ENCODE results near the gene ARV1. TPM values are rescaled to one million over a fixed set of nuclear protein-coding genes. Genes with fewer than 3 reads are reported as not detected.

The ARV1 gene
- total RNA-seq, result 9.1 TPM

DNA sequence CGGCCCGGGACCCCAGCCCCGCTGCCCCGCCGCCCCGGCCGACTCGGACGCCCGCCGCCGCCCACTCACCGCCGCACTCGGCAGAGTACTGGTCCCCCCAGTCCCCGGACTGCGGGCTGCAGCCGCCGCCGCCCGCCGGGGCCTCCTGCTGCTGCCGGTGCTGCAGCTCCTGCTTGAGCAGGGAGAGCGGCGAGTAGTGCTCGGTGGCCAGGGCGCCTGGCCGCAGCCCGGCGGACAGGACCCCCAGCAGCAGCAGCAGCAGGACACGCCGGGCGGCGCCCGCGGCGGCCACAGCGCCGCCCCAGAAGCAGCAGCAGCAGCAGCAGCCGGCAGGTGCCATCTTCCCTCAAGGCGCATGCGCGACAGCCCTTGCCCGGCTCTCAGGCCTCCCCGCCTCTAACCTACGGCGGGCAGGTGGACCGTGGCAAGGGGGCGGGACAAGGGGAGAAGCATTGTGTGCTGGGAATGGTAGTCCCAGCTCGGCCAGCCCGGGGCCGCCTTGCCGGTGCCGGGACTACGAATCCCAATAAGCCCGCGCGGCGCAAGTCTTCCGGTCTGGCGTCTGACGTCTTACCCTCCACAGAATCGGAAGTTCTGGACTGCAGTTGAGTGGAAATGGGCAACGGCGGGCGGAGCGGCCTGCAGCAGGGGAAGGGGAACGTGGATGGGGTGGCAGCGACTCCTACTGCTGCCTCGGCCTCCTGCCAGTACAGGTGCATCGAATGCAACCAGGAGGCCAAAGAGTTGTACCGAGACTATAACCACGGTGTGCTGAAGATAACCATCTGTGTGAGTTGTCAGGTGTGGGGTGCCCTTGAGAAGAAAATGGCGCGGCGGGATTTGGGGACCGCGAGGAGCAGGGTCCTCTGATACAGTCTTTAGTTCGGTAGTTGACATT, at the start of gene ARV1, which contains the start of gene TTC13:
ARV1 (plus strand) TSS at position 604 of the 898 bp plus-strand sequence; CDS start at position 616, 12 bp downstream.
TTC13 (minus strand) TSS at position 371 of the 898 bp plus-strand sequence; CDS start at position 340, 31 bp downstream.
- DNase-seq, result peak; percentile 99

DNA sequence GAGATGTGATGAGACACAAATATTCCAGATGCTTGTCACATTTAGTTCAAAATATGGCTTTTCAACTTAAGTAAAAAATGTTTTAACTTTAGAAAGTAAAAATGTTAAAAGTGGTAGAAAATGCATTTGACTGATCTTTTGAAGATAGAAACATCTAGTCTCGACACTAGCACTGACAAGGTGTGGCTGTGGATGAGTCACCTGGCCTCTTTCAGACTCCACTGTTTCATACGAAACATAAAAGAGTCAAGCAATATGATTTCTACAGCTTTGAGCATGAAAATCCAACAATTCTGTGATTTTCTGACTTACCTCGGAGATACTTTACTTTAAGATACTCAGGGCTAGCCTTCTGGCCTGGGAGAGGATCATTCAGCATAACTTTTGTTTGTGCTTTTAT, 47.9 kb upstream of the ARV1 start:
- DNase-seq, result no peak

DNA sequence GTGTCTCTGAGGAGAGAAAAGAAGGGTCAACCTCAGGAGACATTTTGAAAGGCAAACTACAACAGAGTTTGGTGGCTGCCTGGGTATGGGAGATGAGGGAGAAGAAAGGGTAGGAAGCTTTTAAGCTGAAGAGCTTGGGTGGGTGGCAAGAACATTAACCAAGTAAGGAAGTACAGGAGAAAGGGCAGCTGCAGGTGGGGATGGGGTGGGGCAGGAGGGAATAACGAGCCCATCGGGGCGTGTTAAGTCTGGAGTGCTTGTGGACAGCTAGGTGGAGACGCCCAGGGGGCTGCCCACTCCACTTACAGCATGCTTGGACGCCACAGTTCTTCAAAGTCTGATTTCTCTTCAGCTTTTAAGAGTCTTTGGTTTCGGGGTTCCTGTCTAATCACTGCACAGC, 43.0 kb upstream of the ARV1 start:
- DNase-seq, result no peak

DNA sequence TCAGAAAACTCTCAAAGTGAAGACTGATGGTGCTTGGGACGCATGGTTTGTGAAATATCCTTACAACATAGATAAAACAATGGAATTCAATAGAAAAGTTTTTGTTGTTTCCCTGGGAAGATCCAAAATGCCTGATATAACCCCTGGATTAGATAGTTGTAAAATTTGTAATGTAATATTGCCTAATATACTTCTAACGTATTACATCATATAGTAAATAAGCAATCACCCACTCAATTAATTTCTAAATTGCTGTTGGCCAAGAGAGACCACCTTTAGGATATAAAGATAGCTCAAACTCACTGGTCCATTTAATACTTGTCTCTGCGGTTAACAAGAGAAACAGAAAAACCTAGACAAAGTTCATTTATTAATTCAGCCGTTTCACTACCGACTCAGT, 42.4 kb upstream of the ARV1 start:
- no peak for DNase-seq

GRCh38 chr1:230937371-230937770, 41.5 kb upstream of the ARV1 start:
- no peak for DNase-seq

DNA sequence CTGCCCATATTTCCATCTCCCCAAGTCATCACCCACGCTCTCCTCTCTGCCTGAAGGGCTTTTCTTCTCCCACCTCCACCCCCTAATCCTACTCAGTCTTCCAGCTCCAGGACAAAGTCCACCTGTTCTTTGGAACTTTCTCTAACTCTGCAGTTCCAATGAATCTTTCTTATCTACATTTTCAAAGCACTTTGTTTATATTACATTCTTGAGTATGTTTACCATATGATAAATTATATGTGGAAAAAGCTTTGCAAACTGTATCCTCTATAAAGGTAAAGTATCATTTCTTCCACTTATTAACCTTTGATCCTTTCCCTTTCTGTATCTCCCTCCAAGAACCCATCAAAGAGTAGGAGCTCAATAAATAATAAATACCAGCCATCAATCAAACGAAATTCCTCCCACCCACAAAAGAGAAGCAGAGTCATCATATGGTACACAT, 39.9 kb upstream of the ARV1 start:
- no peak for DNase-seq

- DNase-seq, result no peak
These were observed 38.9 kb upstream of the ARV1 start for GRCh38 chr1:230939806-230940489.

DNA sequence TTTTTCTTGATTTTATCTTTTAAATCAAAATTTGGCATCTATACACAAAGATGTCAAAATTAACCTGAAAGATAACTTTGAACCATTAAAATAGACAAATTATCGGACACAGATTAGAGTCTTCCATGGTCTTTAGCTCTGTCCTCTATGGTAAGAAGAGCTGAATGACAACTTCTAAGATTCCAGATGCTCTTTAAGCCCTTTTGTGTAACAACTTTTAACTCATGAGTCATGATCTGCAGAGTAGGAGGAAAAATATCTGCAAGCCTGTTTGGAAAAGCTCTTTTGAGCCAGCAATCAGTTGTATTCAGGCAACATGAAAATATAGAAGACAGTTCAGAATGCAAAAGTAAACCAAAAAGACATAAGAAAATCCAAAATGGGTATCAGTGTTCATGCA, 38.0 kb upstream of the ARV1 start:
- DNase-seq, result no peak

- DNase-seq, result no peak
These were observed 35.8 kb upstream of the ARV1 start for GRCh38 chr1:230943048-230943593.

- DNase-seq, result no peak
These were observed 30.6 kb upstream of the ARV1 start for GRCh38 chr1:230948301-230948700.

DNA sequence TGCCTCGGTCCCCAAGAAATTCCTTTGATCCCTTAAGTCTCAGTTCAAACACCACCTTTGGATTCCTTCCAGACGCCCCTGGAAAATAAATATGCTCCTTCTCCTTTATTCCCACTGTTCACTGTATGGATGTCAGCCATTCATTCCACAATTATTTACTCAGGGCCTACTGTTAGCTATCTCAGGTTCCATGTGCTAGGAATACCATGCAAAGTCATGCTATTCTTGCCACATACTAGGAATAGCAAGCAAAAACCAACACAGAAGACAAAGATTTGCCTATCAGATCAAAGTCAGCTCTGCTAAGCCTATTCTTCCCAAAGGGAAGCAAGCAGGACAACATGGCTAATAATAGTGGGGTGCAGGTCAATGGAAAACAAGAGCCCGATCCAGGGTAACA, 30.0 kb upstream of the ARV1 start:
- no peak for DNase-seq

GRCh38 chr1:230950404-230950803, 28.5 kb upstream of the ARV1 start:
- no peak for DNase-seq

- DNase-seq, result no peak
These were observed 21.3 kb upstream of the ARV1 start for GRCh38 chr1:230957580-230957989.

GRCh38 chr1:230958370-230958769, 20.5 kb upstream of the ARV1 start:
- DNase-seq, result no peak

DNA sequence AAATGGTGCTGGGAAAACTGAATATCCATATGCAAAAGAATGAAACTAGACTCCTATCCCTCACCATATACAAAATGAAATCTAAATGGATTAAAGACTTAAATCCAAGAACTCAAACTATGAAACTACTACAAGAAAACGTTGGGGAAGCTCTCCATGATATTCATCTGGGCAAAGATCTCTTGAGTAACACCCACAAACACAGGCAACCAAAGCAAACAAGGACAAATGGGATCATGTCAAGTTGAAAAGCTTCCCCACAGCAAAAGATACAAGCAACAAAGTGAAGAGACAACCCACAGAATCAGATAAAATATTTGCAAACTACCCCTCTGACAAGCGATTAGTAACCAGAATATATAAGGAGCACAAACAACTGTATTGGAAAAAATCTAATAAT, 14.0 kb upstream of the ARV1 start:
- no peak for DNase-seq

GRCh38 chr1:230965535-230965934, 13.4 kb upstream of the ARV1 start:
- no peak for DNase-seq

- no peak for DNase-seq
These were observed 12.5 kb upstream of the ARV1 start for GRCh38 chr1:230966358-230966873.

GRCh38 chr1:230970432-230970831, 8.5 kb upstream of the ARV1 start:
- no peak for DNase-seq

DNA sequence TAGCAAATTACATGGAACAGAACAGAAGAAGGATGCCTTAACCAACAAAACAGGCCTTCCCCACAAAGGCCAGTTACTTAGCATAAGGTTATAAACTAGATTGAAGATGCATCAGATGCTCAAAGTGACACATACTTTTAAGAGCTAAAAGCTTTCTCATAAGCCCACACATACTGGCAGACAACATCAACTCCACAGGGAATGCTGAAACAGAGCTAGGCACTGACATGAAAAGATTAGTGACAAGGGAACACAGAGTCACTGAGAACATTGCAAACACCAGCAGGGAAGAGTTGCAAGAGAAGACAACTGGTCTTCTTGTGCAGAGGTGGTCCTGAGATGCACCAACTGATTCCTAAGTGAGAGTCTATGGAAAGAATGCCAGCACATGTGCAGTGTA, 7.1 kb upstream of the ARV1 start:
- DNase-seq, result peak; percentile 32

- no peak for DNase-seq
These were observed 6.0 kb upstream of the ARV1 start for GRCh38 chr1:230972855-230973271.

GRCh38 chr1:230975636-230976035, 3.3 kb upstream of the ARV1 start:
- peak; percentile 37 for DNase-seq

DNA sequence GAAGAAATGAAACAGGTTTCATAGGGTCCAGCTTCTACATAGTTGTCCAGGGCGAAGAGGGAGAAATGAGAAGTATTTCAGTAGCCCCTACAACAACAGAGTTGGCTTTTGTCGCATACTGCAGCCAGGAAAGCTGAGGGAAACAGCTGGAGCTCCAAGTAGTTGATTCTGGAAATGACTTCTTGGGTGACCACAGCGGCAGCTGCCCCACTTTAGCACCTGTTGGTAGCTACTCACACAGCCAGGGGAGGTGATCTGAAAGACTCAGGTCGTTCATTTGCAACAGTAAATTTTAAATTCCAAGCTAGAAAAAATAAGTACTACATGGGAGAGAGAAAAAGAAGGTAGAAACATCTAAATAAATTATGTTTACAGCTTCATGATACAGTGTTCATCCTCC, 2.5 kb upstream of the ARV1 start:
- DNase-seq, result peak; percentile 65

Measured in tongue (tissue), 2 donors.